Measurements from ENCODE around the gene UBE4A.

DNA sequence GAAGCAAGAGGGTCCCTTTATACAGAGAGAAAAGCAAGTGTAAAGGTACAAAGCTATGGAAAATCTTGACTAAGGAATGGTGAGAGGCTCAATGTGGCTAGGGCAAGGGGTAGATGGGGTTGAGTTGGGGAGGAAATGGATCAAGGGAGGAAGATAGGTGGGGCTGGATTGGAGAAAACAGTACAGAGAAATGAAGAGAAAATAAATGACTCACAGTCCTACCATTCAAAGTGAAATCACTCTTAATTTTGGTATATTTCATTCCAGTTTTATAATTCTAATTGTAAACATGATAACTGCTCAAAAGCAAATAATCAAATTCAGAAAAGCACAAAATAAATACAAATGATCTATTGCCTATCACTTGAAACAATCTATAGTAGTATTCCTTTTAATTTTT is 16.6 kb downstream of the UBE4A start:
- TF ChIP-seq CTCF (conservative IDR thresholded peaks at IDR 0.05; ENCODE audit: low read depth, low read length) (no peak), EZH2 (IDR thresholded peaks at IDR 0.05; ENCODE audit: borderline replicate concordance, low read depth, low read length, poor library complexity, severe bottlenecking) (no peak)

All from A673 (cell line).